HepG2 (cell line): ENCODE results near the gene NECAB2. TPM values are rescaled to one million over a fixed set of nuclear protein-coding genes. Genes with fewer than 3 reads are reported as not detected.

ENCODE experiments used
- CENPT ChIP-seq: sonication (generic); formaldehyde crosslinking; IDR thresholded peaks from 2 replicates; pipeline ENCODE4 v1.8.0; 2022; ENCODE audit warnings: low read depth, mild to moderate bottlenecking, moderate library complexity, missing genetic modification reagents
- EED ChIP-seq: sonication (generic); formaldehyde crosslinking; IDR thresholded peaks from 2 replicates; pipeline ENCODE4 v1.5.0; 2020; ENCODE audit warnings: mild to moderate bottlenecking, missing genetic modification reagents
- ETV5 ChIP-seq: IDR thresholded peaks from 2 replicates; pipeline ENCODE4 v1.6.1; 2018; ENCODE audit warnings: missing biosample characterization, missing genetic modification reagents, inconsistent platforms, borderline replicate concordance
- FOXA1 ChIP-seq, 2 experiments: fragments of 450-650 bp in 1 of 2; sonication (generic) in 1 of 2; formaldehyde crosslinking in 1 of 2; IDR thresholded peaks; 2 replicates each; pipeline versions ENCODE4 v1.4.0 to v1.6.1; 2016 to 2020; ENCODE audit warnings: missing genetic modification reagents in 1 of 2
- FOXP1 ChIP-seq, 2 experiments: fragments of 450-650 bp in 1 of 2; IDR thresholded peaks; 2 replicates each; pipeline ENCODE4 v1.6.1; 2017 to 2018; ENCODE audit warnings: antibody characterized with exemption in 1 of 2
- GATAD2A ChIP-seq: IDR thresholded peaks from 2 replicates; pipeline ENCODE4 v1.6.1; 2016
- MED1 ChIP-seq: sonication (generic); formaldehyde crosslinking; IDR thresholded peaks from 2 replicates; pipeline ENCODE4 v1.4.0; 2020; ENCODE audit warnings: missing genetic modification reagents
- MEF2D ChIP-seq: sonication (generic); formaldehyde crosslinking; IDR thresholded peaks from 2 replicates; pipeline ENCODE4 v1.5.1; 2020; ENCODE audit warnings: mild to moderate bottlenecking, missing genetic modification reagents
- NFYC ChIP-seq: IDR thresholded peaks from 2 replicates; pipeline ENCODE4 v1.6.1; 2016; ENCODE audit warnings: missing genetic modification reagents, missing compliant biosample characterization
- PTBP1 ChIP-seq: fragments of 200-400 bp; formaldehyde crosslinking; IDR thresholded peaks from 2 replicates; pipeline ENCODE4 v1.6.1; 2018; ENCODE audit warnings: low read length, low read depth; ENCODE audit not compliant: poor library complexity, severe bottlenecking
- RARG ChIP-seq: sonication (generic); formaldehyde crosslinking; IDR thresholded peaks from 2 replicates; pipeline ENCODE4 v1.4.0; 2020; ENCODE audit warnings: low read depth, mild to moderate bottlenecking, missing genetic modification reagents
- TRIM22 ChIP-seq: fragments of 450-650 bp; IDR thresholded peaks from 2 replicates; pipeline ENCODE4 v1.6.1; 2017
- U2AF1 ChIP-seq: fragments of 200-400 bp; formaldehyde crosslinking; optimal IDR thresholded peaks from 2 replicates; pipeline ENCODE3; 2017; ENCODE audit warnings: mild to moderate bottlenecking, low read depth, low read length
- YEATS2 ChIP-seq: sonication (generic); formaldehyde crosslinking; IDR thresholded peaks from 2 replicates; pipeline ENCODE4 v1.4.0; 2020; ENCODE audit warnings: missing genetic modification reagents, borderline replicate concordance
- ZFP36L1 ChIP-seq: sonication (generic); formaldehyde crosslinking; IDR thresholded peaks from 2 replicates; pipeline ENCODE4 v1.8.0; 2022; ENCODE audit warnings: mild to moderate bottlenecking, missing genetic modification reagents, moderate library complexity
- ZNF318 ChIP-seq: sonication (generic); formaldehyde crosslinking; IDR thresholded peaks from 2 replicates; pipeline ENCODE4 v1.4.0; 2020; ENCODE audit warnings: mild to moderate bottlenecking, missing genetic modification reagents
- ZNF354B ChIP-seq: sonication (generic); formaldehyde crosslinking; IDR thresholded peaks from 2 replicates; pipeline ENCODE4 v1.8.0; 2022; ENCODE audit warnings: mild to moderate bottlenecking, missing genetic modification reagents
- ZNF383 ChIP-seq: sonication (generic); formaldehyde crosslinking; IDR thresholded peaks from 2 replicates; pipeline ENCODE4 v1.4.0; 2020; ENCODE audit warnings: missing genetic modification reagents, mild to moderate bottlenecking, borderline replicate concordance
- ZNF441 ChIP-seq: sonication (generic); formaldehyde crosslinking; IDR thresholded peaks from 2 replicates; pipeline ENCODE4 v1.7.0; 2021; ENCODE audit warnings: missing genetic modification reagents, borderline replicate concordance
- ZNF510 ChIP-seq: sonication (generic); formaldehyde crosslinking; IDR thresholded peaks from 2 replicates; pipeline ENCODE4 v1.4.0; 2020; ENCODE audit warnings: low read depth, mild to moderate bottlenecking, missing genetic modification reagents
- ZNF558 ChIP-seq: sonication (generic); formaldehyde crosslinking; IDR thresholded peaks from 2 replicates; pipeline ENCODE4 v1.9.0; 2022; ENCODE audit warnings: mild to moderate bottlenecking, missing genetic modification reagents, borderline replicate concordance
- polyA plus RNA-seq, 8 experiments: library from polyadenylated mRNA; depleted of rRNA in 3 of 8; stranded (reverse) in 7 of 8; unstranded in 1 of 8; fragments of >200 nt; fragmentation: Illumina TruSeq in 4 of 8; extraction: Trizol in 4 of 8; gene quantifications; 2 replicates each; pipeline versions ENCODE4 v1.2.1 to v1.2.3, GENCODE V29; 2011 to 2016; ENCODE audit warnings: low read depth in 4 of 8, missing spikeins in 1 of 8, mixed read lengths in 1 of 8; ENCODE audit not compliant: insufficient read depth in 1 of 8
- total RNA-seq, 5 experiments: library from RNA; depleted of rRNA; stranded (reverse); fragments of >200 nt; fragmentation: Illumina TruSeq; extraction: Trizol; gene quantifications; 2 replicates each; pipeline ENCODE4 v1.2.3, GENCODE V29; 2016; ENCODE audit warnings: low read depth in 1 of 5

Gene NECAB2
- total and polyA plus RNA-seq, 2 of the 13 experiments (the other 11 are each of a cell fraction or from before 2014, with no cell fraction given): 0.21 to 0.49 TPM

GRCh38 chr16:83942815-83943515, 25.1 kb upstream of the NECAB2 start (continued):
- no peak for TF ChIP-seq ZNF318
- peak; percentile 48; the same call in 1 of the 2 replicates for TF ChIP-seq EED (CRISPR knock-in tag)
- TF ChIP-seq U2AF1: no peak
- TF ChIP-seq ZNF441: peak; percentile 88
- peak; percentile 99 for TF ChIP-seq GATAD2A (CRISPR knock-in tag)
- TF ChIP-seq ZNF383 (CRISPR knock-in tag): 0 out of 2 replicates have a peak, but pooled peaks have one; percentile 58
- TF ChIP-seq RARG (CRISPR knock-in tag): no peak
- TF ChIP-seq PTBP1: no peak
- no peak for TF ChIP-seq ZNF354B (CRISPR knock-in tag)
- peak; percentile 97 for TF ChIP-seq FOXP1 (IDR thresholded peaks at IDR 0.05)
- TF ChIP-seq FOXP1 (CRISPR knock-in tag; IDR thresholded peaks at IDR 0.05): peak; percentile 100
- TF ChIP-seq ZFP36L1 (CRISPR knock-in tag): peak; percentile 99
- TF ChIP-seq ZNF558 (CRISPR knock-in tag): no peak
- 0 out of 2 replicates have a peak, but pooled peaks have one; percentile 74 for TF ChIP-seq CENPT (CRISPR knock-in tag)
- no peak for TF ChIP-seq TRIM22
- no peak for TF ChIP-seq ZNF510 (CRISPR knock-in tag)
- peak; percentile 84 for TF ChIP-seq FOXA1 (IDR thresholded peaks at IDR 0.05)
- peak; percentile 98 for TF ChIP-seq FOXA1 (CRISPR knock-in tag; IDR thresholded peaks at IDR 0.05)
- peak; percentile 98 for TF ChIP-seq MEF2D (CRISPR knock-in tag)
- TF ChIP-seq MED1 (CRISPR knock-in tag): peak; percentile 98
- no peak; the same call in 1 of the 2 replicates for TF ChIP-seq NFYC
- TF ChIP-seq YEATS2 (CRISPR knock-in tag): peak; percentile 93; the same call in 1 of the 2 replicates
- peak; percentile 83; the same call in 1 of the 2 replicates for TF ChIP-seq ETV5
